Activated B cell treated with CpG ODN at 0.5 μM for 24 hours (primary cell): Measurements from ENCODE around the gene SIX3. TPM values are rescaled to one million over a fixed set of nuclear protein-coding genes. Genes with fewer than 3 reads are reported as not detected.

ENCODE experiments used
- ATAC-seq: fragments of 200-7000 bp; cut with Tn5 transposase; one replicate; pipeline ENCODE4 v1.10.0; 2021; ENCODE audit warnings: low read depth, mild to moderate bottlenecking, moderate library complexity
- CTCF ChIA-PET: fragments of 350-600 bp; sonication (Branson Sonifier 250); formaldehyde crosslinking; loops from one replicate; lab custom pipeline; 2021; ENCODE audit warnings: antibody characterized with exemption; lab: Charles Lee
- POLR2A ChIA-PET: fragments of 350-600 bp; sonication (Branson Sonifier 250); formaldehyde crosslinking; loops from one replicate; lab custom pipeline; 2021; ENCODE audit warnings: antibody characterized with exemption; lab: Charles Lee
- DNase-seq: peaks from one replicate; pipeline ENCODE4 v3.0.0; 2022
- H3K27ac Mint-ChIP-seq: one replicate; pipeline ENCODE4 v1.8.0; 2020; ENCODE audit warnings: mixed read lengths
- H3K27me3 Mint-ChIP-seq: one replicate; pipeline ENCODE4 v1.8.0; 2021; ENCODE audit warnings: mixed read lengths
- H3K36me3 Mint-ChIP-seq: one replicate; pipeline ENCODE4 v1.8.0; 2021; ENCODE audit warnings: low read depth, mixed read lengths
- H3K4me1 Mint-ChIP-seq: one replicate; pipeline ENCODE4 v1.8.0; 2021; ENCODE audit warnings: mixed read lengths
- H3K4me3 Mint-ChIP-seq: one replicate; pipeline ENCODE4 v1.8.0; 2020; ENCODE audit warnings: mild to moderate bottlenecking, mixed read lengths
- H3K9me3 Mint-ChIP-seq: one replicate; pipeline ENCODE4 v1.8.0; 2020; ENCODE audit warnings: mixed read lengths
- CTCF ChIP-seq: fragments of 200-600 bp; IDR thresholded peaks from one replicate; pipeline ENCODE4 v1.8.0; 2022; ENCODE audit warnings: antibody characterized with exemption, mild to moderate bottlenecking
- intact Hi-C: fragments of 100-400 bp; cut with micrococcal nuclease; formaldehyde crosslinking; loops from one replicate; pipeline ENCODE4 v1.15.1; 2024
- total RNA-seq: library from RNA; stranded (reverse); gene quantifications from 2 replicates; pipeline ENCODE4 v1.2.3, GENCODE V29; 2022

Gene SIX3
- total RNA-seq, 1 donor from 2014 or later: not detected

GRCh38 chr2:44918095-44918775 lies 23.3 kb upstream of the SIX3 start:
- Mint-ChIP-seq H3K36me3 (no peaks in the 10 kb centered on the region), H3K4me3 (no peak overlapping the region), H3K4me1 (no peaks in the 10 kb centered on the region), H3K27ac (no peak overlapping the region), H3K9me3 (no peaks in the 10 kb centered on the region), H3K27me3 (peaks cover 48% of the 10 kb centered on the region)
- ATAC-seq: no peak
- DNase-seq: no peak
- intact Hi-C loops: no loop called here
- POLR2A ChIA-PET: no interaction called here
- TF ChIP-seq CTCF: no peak
- CTCF ChIA-PET: interaction anchor here (1.8 kb wide), 1 partner anchor 439 kb away, joined by 6 read pairs; no protein-coding TSS in a partner anchor

GRCh38 chr2:44920751-44921150 lies 20.8 kb upstream of the SIX3 start:
- H3K9me3 Mint-ChIP-seq: no peaks in the 10 kb centered on the region
- DNase-seq (no peak), ATAC-seq (no peak)
- intact Hi-C loops: no loop called here
- CTCF ChIA-PET: no interaction called here
- no peak overlapping the region for H3K4me3 Mint-ChIP-seq
- H3K27me3 Mint-ChIP-seq: peaks cover 71% of the 10 kb centered on the region
- POLR2A ChIA-PET: no interaction called here
- H3K27ac Mint-ChIP-seq: no peak overlapping the region
- H3K4me1 Mint-ChIP-seq: no peaks in the 10 kb centered on the region
- no peak for TF ChIP-seq CTCF
- H3K36me3 Mint-ChIP-seq: no peaks in the 10 kb centered on the region

GRCh38 chr2:44922776-44923175 lies 18.7 kb upstream of the SIX3 start:
- ChIA-PET POLR2A (no interaction called here), CTCF (no interaction called here)
- Mint-ChIP-seq H3K27ac (no peak overlapping the region), H3K9me3 (no peaks in the 10 kb centered on the region), H3K36me3 (no peaks in the 10 kb centered on the region), H3K4me1 (no peaks in the 10 kb centered on the region), H3K27me3 (peaks cover 75% of the 10 kb centered on the region), H3K4me3 (no peak overlapping the region)
- ATAC-seq: no peak
- no peak for DNase-seq
- no peak for TF ChIP-seq CTCF
- intact Hi-C loops: no loop called here

GRCh38 chr2:44925561-44926136 lies 15.9 kb upstream of the SIX3 start:
- no peak for TF ChIP-seq CTCF
- CTCF ChIA-PET: no interaction called here
- Mint-ChIP-seq H3K36me3 (no peaks in the 10 kb centered on the region), H3K27me3 (peaks cover 73% of the 10 kb centered on the region), H3K4me3 (no peak overlapping the region), H3K27ac (no peak overlapping the region), H3K9me3 (no peaks in the 10 kb centered on the region), H3K4me1 (peaks cover 16% of the 10 kb centered on the region)
- ATAC-seq: no peak
- no peak for DNase-seq
- POLR2A ChIA-PET: no interaction called here
- intact Hi-C loops: no loop called here

- Mint-ChIP-seq H3K4me1 (peaks cover 22% of the 10 kb centered on the region), H3K27me3 (peaks cover 73% of the 10 kb centered on the region), H3K36me3 (no peaks in the 10 kb centered on the region), H3K9me3 (no peaks in the 10 kb centered on the region), H3K4me3 (no peak overlapping the region), H3K27ac (no peak overlapping the region)
- ATAC-seq: no peak
- intact Hi-C loops: no loop called here
- CTCF ChIA-PET: interaction anchor here (1.1 to 1.2 kb wide), 2 partner anchors 29 to 447 kb away, joined by 5 read pairs; no protein-coding TSS in a partner anchor
- TF ChIP-seq CTCF: no peak
- POLR2A ChIA-PET: interaction anchor here (0.9 kb wide), 1 partner anchor 13 kb away, joined by 7 read pairs; no protein-coding TSS in a partner anchor
- no peak for DNase-seq
Observed at GRCh38 chr2:44926957-44927356, 14.5 kb upstream of the SIX3 start.
